ENCODE results near the gene PRSS56. TPM values are rescaled to one million over a fixed set of nuclear protein-coding genes. Genes with fewer than 3 reads are reported as not detected.
A peak's percentile ranks its signal among the peaks of the same experiment; 100 is the strongest.

Gene PRSS56
- total and polyA plus RNA-seq, 2 donors from 2014 or later = not detected

- no peaks in the 10 kb centered on the region for H3K9me3 ChIP-seq (ENCODE audit: control insufficient read depth in 2 of 3, insufficient read depth in 1 of 3, low read length in 3 of 3)
- TF ChIP-seq, protein P1, sequence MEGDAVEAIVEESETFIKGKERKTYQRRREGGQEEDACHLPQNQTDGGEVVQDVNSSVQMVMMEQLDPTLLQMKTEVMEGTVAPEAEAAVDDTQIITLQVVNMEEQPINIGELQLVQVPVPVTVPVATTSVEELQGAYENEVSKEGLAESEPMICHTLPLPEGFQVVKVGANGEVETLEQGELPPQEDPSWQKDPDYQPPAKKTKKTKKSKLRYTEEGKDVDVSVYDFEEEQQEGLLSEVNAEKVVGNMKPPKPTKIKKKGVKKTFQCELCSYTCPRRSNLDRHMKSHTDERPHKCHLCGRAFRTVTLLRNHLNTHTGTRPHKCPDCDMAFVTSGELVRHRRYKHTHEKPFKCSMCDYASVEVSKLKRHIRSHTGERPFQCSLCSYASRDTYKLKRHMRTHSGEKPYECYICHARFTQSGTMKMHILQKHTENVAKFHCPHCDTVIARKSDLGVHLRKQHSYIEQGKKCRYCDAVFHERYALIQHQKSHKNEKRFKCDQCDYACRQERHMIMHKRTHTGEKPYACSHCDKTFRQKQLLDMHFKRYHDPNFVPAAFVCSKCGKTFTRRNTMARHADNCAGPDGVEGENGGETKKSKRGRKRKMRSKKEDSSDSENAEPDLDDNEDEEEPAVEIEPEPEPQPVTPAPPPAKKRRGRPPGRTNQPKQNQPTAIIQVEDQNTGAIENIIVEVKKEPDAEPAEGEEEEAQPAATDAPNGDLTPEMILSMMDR (IDR thresholded peaks at IDR 0.05; ENCODE audit: borderline replicate concordance, extremely low read depth, insufficient read depth) = no peak
- H3K27me3 ChIP-seq (ENCODE audit: control insufficient read depth, insufficient read depth, low read length) = peaks cover 17% of the 10 kb centered on the region
- no peaks in the 10 kb centered on the region for H3K36me3 ChIP-seq (ENCODE audit: control insufficient read depth in 2 of 3, insufficient read depth in 3 of 3, low read length in 3 of 3)
- no peak overlapping the region for H3K9ac ChIP-seq (ENCODE audit: low read length in 3 of 3)
- intact Hi-C loops (cut with DNase I) = no loop called here
- DNase-seq = peak in 2 of 5 donors; percentile 42 to 66
- no peaks in the 10 kb centered on the region for H3K4me1 ChIP-seq (ENCODE audit: control insufficient read depth in 2 of 3, insufficient read depth in 2 of 3, low read depth in 1 of 3, low read length in 3 of 3)
- no peak for FAIRE-seq
- H3K27ac ChIP-seq (ENCODE audit: low read depth in 2 of 2, low read length in 2 of 2) = no peak overlapping the region
- H3K4me3 ChIP-seq (ENCODE audit: low read length in 3 of 3) = no peak overlapping the region
Observed at GRCh38 chr2:232482301-232483238, 37.6 kb upstream of the PRSS56 start.

DNA sequence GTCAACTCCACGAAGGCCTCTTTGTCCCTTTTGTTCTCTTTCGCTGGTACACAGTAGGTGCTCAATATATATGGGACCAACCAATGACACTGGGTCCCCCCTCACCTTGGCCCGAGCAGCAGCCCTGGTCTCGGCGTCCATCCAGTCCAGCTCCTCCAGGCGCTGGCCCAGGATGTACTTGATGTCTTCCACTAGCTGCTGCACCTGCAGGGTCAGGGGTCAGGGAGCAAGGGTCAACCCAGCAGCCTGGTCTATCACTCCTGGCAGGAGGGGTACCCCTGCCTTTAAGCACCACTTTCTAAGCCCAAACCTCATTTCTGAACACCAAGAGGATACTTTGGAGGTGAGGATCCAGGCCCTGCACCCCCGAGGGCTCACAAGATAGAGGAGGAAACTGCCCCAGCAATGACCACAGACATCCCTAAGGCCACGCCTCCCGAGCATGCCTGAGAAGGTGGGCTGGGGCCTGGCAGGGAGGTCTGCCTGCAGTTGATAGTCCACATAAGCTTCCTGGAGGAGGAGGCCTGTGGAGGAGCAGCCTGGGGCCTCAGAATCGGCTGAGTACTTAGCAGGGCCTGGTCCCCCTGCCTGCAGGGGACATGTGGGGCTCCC, 36.8 kb upstream of the PRSS56 start:
- Histone ChIP-seq H3K4me3 (ENCODE audit: low read length in 3 of 3) (no peak overlapping the region), H3K4me1 (ENCODE audit: control insufficient read depth in 2 of 3, insufficient read depth in 2 of 3, low read depth in 1 of 3, low read length in 3 of 3) (no peaks in the 10 kb centered on the region), H3K36me3 (ENCODE audit: control insufficient read depth in 2 of 3, insufficient read depth in 3 of 3, low read length in 3 of 3) (no peaks in the 10 kb centered on the region), H3K9me3 (ENCODE audit: control insufficient read depth in 2 of 3, insufficient read depth in 1 of 3, low read length in 3 of 3) (no peaks in the 10 kb centered on the region), H3K27me3 (ENCODE audit: control insufficient read depth, insufficient read depth, low read length) (peaks cover 17% of the 10 kb centered on the region), H3K9ac (ENCODE audit: low read length in 3 of 3) (no peak overlapping the region), H3K27ac (ENCODE audit: low read depth in 2 of 2, low read length in 2 of 2) (no peak overlapping the region)
- DNase-seq (peak in 1 of 5 donors; percentile 52), FAIRE-seq (no peak)
- intact Hi-C loops (cut with DNase I) = no loop called here
- TF ChIP-seq, protein P1 (IDR thresholded peaks at IDR 0.05; ENCODE audit: borderline replicate concordance, extremely low read depth, insufficient read depth) = no peak

DNA sequence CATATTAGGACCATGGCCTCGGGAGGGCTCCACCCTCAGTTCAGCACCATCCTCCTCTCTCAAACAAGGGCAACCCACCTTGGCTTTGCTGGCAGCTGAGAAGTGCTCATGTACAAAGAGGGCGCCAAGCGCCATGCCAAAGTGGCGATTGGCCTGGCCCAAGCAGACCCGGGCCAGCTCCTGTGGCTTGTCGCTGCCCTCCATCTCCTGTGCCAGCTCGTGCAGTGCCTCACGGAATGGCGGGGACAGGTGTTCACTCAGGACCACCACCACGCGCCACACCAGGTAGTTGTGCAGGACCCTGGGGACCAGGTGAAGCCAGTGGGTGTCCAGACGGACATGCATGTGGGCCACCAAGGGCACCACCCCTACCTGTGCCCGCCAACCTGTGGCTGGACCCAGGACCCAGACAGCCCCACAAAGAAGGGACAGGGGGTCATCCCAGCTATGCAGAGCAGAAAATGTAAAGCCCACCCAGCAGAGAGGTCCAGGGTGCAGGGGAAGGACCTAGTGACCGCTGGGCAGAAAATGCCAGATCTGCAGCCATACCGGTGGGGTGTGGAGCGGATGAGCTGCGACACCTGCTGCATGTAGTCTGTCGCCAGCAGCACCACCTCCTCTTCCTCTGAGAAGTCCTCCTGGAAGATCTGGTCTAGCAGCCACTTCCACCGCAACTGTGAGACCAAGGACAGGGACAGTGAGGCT, 36.1 kb upstream of the PRSS56 start:
- peak in 2 of 5 donors; percentile 34 to 51 for DNase-seq
- FAIRE-seq = no peak

More for the DNA sequence above, 36.1 kb upstream of the PRSS56 start:
- intact Hi-C loops (cut with DNase I) = no loop called here
- no peaks in the 10 kb centered on the region for H3K9me3 ChIP-seq (ENCODE audit: control insufficient read depth in 2 of 3, insufficient read depth in 1 of 3, low read length in 3 of 3)
- H3K27ac ChIP-seq (ENCODE audit: low read depth in 2 of 2, low read length in 2 of 2) = no peak overlapping the region
- H3K36me3 ChIP-seq (ENCODE audit: control insufficient read depth in 2 of 3, insufficient read depth in 3 of 3, low read length in 3 of 3) = no peaks in the 10 kb centered on the region
- no peak overlapping the region for H3K9ac ChIP-seq (ENCODE audit: low read length in 3 of 3)
- no peaks in the 10 kb centered on the region for H3K4me1 ChIP-seq (ENCODE audit: control insufficient read depth in 2 of 3, insufficient read depth in 2 of 3, low read depth in 1 of 3, low read length in 3 of 3)
- H3K27me3 ChIP-seq (ENCODE audit: control insufficient read depth, insufficient read depth, low read length) = peaks cover 17% of the 10 kb centered on the region
- no peak overlapping the region for H3K4me3 ChIP-seq (ENCODE audit: low read length in 3 of 3)
- TF ChIP-seq, protein P1 (IDR thresholded peaks at IDR 0.05; ENCODE audit: borderline replicate concordance, extremely low read depth, insufficient read depth) = no peak

Measured in kidney (tissue), 14 donors.